Measurements from ENCODE around the gene ASTN1.

Gene ASTN1

GRCh38 chr1:177024623-177025022 lies 139.9 kb downstream of the ASTN1 start:
- no peak for DNase-seq

- DNase-seq: no peak
These were observed 140.8 kb downstream of the ASTN1 start for GRCh38 chr1:177023726-177024125.

DNA sequence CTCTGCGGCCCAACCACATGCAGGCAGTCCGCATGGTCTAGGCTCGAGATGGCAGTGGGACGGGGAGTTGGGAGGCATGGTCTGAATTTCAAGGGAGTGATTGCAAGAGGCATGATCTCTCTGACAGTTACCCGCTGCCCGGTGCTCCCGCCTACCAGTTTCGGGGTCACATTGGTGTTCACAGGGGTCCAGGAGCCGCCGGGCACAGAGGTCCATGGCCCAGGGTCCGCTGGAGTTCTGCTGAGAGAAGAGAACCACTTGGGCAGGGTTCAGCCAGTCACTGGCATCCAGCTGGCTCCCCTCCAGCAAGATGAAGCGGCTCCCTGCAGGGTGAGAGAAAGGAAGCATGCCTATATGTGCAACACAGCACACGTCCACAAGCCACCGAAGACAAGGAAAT lies 141.3 kb downstream of the ASTN1 start:
- no peak for DNase-seq

DNA sequence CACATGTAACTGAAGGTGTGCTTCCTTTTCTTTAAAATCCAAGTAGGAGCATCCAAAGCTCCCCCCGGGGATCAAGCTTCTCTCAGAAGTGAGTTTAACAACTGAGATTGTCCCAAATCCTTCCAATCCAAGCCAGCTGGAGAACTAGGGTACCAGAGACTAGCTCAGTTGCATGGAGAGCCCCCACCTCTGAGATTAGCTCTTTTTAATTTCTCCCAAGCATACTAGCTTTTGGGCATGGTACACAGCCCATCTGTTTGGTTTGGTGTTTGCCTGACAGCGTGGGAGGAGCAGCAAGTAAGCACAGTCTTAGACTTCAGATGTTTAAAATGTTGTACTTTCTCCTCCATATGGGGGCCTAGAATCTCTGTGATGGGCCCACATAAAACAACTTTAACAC lies 142.8 kb downstream of the ASTN1 start:
- no peak for DNase-seq

GRCh38 chr1:177020851-177021589 lies 143.5 kb downstream of the ASTN1 start:
- no peak for DNase-seq

- DNase-seq: no peak
These were observed 147.1 kb downstream of the ASTN1 start for GRCh38 chr1:177017287-177017852.

DNA sequence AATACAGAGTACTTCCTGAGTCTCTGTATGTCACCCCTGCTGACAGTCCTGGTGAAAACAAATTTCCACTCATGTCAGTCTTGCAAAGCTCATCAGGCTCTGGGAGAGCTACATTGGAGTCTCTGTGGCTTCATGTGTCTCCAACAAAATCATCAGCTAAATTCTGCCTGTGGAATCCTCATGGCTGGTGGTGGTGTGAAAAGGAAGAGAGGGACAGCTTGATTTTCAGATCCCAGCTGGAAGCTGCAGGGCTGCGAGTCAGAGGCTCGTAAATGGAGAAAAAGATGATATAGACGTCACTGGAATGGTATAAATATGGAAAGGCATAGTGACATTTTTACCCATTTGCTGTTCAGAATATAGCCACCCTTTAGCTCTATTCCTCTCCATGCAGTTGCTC lies 150.2 kb downstream of the ASTN1 start:
- DNase-seq: no peak

GRCh38 chr1:177012342-177012925 lies 152.1 kb downstream of the ASTN1 start:
- DNase-seq: no peak

DNA sequence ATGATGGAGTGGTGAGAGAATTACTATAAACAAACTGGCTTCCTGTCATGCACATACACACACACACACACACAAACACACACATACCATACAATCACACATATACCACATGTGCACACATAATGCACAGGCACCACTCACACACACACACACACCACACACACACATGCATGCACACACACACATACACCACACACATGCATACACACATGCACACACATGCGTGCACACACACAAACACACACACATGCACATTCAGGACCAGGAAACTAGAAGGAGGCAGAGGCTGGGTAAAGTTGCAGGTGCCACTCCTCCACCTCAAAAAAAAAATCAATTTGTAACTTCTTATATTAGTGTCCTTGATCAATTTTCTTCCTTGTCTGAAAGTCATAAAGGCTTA lies 153.0 kb downstream of the ASTN1 start:
- DNase-seq: no peak

GRCh38 chr1:177010211-177010825 lies 154.2 kb downstream of the ASTN1 start:
- DNase-seq: no peak

DNA sequence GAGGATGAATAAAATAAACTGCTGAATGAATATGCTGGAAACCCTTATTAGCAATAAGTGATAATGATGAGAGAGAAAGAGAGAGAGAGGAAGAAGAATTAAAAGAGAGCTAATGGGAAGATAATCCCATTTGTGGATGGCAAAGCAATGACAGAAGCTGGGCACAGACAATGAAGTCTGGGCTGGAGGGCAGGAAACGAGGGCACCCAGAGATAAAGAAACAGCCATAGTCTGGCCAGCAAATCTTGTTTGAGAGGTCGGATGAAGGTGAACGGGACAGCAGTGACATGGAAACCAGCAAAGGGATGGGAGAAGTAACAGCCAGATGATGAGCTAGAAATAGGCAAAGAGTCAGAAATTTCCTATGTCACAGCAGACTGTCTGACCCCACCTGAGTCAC lies 155.9 kb downstream of the ASTN1 start:
- no peak for DNase-seq

DNA sequence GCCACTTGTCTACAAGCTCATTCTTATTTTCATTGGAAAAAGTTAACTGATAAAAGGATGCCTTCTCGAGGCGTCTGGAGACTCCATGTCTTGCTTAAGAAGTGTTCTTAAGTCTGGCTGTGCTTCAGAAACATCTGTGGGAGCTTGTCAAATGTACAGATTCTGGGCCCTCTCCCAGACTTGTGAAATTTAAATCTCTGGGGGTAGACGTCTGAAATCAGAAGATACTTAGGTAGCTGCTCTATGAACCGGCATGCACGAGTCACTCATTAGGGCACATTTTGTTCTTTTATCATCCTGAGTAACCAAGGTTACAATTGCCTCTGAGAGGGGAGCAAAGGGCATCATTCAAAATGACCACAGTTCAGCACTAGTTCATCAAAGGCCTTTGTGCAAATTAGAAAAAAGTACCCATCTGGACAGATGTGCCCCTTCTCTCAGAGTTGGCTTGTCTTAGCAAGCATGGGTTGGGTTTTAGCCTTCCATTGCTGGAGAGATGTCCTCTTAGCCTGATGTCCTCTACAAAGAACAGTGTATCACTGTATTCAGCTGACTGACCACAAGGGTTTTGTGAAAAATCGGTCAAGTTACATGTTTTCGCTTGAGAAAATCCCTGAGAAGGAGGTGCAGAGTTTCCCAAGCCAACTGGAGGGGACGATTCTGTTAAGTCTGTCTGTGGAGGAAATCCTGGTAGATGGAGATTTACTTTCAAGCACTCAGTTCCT lies 156.9 kb downstream of the ASTN1 start:
- DNase-seq: no peak

GRCh38 chr1:177002891-177003290 lies 161.6 kb downstream of the ASTN1 start:
- DNase-seq: no peak

- no peak for DNase-seq
These were observed 163.0 kb downstream of the ASTN1 start for GRCh38 chr1:177001556-177001955.

- no peak for DNase-seq
These were observed 166.2 kb downstream of the ASTN1 start for GRCh38 chr1:176998183-176998795.

GRCh38 chr1:176996456-176997090 lies 167.9 kb downstream of the ASTN1 start:
- DNase-seq: no peak

DNA sequence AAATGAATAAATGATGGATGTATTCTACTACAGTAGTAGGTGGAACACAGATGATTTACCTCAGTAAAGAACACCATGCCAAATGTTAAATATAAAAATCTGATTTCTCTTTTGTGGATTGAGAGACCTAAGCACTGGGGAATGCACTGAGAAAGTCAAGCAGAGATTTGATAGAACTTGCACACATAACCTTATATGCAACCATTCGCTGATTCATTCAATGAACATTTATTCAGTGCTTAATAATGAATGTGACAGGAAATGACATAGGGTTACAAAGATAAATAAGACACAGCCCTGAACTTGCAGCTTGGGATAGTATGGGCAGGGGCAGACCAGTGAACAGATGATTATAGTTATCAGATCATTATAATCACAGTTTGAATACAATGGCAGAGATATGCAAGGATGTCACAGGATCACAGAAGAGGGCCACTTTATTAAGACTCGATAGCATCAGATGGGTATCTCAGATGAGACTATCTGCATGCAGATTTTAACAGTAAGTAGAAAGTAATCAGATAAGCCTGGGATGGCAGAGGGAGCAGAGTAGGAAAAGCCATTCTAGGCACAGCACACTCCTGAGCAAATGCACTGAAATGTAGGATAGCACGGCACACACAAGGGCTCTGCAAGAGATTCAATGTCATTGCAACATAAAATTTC lies 169.4 kb downstream of the ASTN1 start:
- no peak for DNase-seq

- DNase-seq: no peak
These were observed 170.9 kb downstream of the ASTN1 start for GRCh38 chr1:176993587-176993986.

DNA sequence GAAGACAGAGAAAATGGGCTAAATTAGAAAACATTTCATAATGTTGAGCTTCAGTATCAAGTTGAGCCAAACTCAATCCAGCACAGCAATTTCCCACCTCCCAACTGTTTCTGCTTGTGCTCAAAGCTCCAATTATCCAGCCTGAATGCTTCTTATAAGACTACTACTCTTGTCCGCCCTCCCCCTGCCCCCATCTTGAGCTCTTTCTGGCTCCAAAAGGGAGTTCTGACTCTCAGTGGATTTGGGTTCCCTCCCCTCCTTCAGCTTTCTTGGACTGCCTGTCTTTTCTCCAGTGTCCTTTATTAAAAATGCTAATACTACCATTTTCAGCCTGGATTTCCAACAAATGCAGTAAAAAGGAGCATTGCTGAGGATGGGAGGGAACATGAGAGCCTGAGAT lies 174.8 kb downstream of the ASTN1 start:
- no peak for DNase-seq

GRCh38 chr1:176989023-176989422 lies 175.5 kb downstream of the ASTN1 start:
- DNase-seq: no peak

GRCh38 chr1:176987016-176987415 lies 177.5 kb downstream of the ASTN1 start:
- no peak for DNase-seq

DNA sequence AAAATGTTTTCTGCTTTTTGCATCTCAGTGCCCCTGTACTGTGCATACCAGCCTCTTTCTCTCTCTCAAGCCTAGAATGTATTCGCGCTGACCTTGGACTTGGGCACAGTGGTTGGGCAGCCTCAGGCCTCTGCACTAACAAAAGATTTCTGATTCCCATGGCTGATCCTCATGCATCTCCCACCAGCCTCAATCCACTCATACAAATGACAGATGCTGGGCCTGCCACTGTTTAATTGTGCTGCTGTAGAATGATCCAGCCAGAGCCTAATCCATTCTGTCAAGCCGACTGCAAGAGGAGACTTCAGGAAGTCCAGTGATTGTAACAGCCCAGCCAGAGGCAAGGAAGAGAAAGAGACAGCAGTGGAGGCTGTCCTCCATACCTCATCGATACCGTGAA lies 180.8 kb downstream of the ASTN1 start:
- no peak for DNase-seq
